ENCODE results near the gene ANKRD11.

The ANKRD11 gene

DNA sequence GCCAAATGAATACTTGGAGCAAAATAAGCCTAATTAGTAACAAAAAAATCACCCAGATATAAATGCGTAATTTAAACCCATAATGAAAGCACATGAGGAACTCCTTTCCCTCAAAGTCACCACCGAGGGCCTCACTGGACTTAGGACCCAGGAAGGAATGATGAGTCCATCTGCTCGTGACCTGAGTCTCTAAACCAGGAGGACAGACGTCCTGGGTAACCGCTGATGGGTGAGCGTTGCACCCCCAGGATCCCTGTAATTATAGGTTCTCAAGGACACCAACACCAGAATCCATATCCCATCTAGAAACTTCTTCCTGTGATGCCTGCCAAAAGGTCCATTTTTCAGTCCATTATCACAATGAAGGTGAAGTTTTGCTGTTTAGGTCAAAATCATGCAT lies 151.5 kb downstream of the ANKRD11 start:
- no peak for DNase-seq (ENCODE audit: low read depth)
- TF ChIP-seq, protein P1, sequence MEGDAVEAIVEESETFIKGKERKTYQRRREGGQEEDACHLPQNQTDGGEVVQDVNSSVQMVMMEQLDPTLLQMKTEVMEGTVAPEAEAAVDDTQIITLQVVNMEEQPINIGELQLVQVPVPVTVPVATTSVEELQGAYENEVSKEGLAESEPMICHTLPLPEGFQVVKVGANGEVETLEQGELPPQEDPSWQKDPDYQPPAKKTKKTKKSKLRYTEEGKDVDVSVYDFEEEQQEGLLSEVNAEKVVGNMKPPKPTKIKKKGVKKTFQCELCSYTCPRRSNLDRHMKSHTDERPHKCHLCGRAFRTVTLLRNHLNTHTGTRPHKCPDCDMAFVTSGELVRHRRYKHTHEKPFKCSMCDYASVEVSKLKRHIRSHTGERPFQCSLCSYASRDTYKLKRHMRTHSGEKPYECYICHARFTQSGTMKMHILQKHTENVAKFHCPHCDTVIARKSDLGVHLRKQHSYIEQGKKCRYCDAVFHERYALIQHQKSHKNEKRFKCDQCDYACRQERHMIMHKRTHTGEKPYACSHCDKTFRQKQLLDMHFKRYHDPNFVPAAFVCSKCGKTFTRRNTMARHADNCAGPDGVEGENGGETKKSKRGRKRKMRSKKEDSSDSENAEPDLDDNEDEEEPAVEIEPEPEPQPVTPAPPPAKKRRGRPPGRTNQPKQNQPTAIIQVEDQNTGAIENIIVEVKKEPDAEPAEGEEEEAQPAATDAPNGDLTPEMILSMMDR (conservative IDR thresholded peaks at IDR 0.05; ENCODE audit: low read depth, low read length) = no peak
- no peak overlapping the region for H3K4me3 ChIP-seq (ENCODE audit: low read depth, low read length)

DNA sequence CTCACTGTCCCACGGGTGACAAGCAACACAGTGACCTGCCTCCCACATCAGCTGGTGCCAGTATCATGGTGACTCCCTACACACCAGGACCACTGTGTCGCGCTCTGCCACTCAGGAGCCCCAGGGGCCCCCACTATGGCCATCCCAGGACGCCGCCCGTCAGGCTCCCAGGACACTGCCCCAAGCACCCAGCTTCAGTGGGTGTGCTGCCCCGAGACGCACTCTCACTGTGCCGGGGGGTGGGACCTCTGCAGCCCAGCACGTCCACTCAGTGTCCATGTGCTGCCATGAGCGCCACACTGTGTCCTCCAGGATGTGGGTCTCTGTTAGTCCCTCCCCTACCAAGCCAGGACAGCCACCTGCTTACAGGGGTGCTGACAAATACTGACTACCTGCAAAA lies 152.4 kb downstream of the ANKRD11 start:
- no peak overlapping the region for H3K4me3 ChIP-seq (ENCODE audit: low read depth, low read length)
- TF ChIP-seq, protein P1 (conservative IDR thresholded peaks at IDR 0.05; ENCODE audit: low read depth, low read length) = no peak
- DNase-seq (ENCODE audit: low read depth) = no peak

- no peak overlapping the region for H3K4me3 ChIP-seq (ENCODE audit: low read depth, low read length)
- no peak for DNase-seq (ENCODE audit: low read depth)
- TF ChIP-seq, protein P1 (conservative IDR thresholded peaks at IDR 0.05; ENCODE audit: low read depth, low read length) = no peak
Observed at GRCh38 chr16:89335803-89336485, 154.4 kb downstream of the ANKRD11 start.

- no peak for DNase-seq (ENCODE audit: low read depth)
- H3K4me3 ChIP-seq (ENCODE audit: low read depth, low read length) = no peak overlapping the region
- TF ChIP-seq, protein P1 (conservative IDR thresholded peaks at IDR 0.05; ENCODE audit: low read depth, low read length) = peak; percentile 33
Observed at GRCh38 chr16:89334988-89335802, 155.2 kb downstream of the ANKRD11 start.

DNA sequence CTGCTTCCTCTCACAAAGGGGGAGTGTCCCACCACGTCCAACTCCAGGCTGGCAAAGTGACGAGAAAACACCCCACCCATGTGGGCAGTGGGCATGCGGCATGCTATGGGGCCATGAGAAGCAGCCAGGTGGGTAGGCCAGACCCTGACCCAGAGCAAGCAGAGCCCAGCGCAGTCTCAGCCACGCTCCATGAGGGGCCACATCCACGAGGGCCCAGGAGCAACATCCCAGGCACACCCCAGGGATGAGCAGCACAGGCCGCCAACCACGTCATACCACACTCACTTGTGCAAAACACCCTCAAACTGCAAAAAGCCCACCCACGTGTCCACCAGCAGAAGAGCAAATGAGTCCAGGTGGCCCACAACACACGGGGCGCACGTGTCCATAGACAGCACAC lies 155.9 kb downstream of the ANKRD11 start:
- DNase-seq (ENCODE audit: low read depth) = no peak
- H3K4me3 ChIP-seq (ENCODE audit: low read depth, low read length) = no peak overlapping the region
- TF ChIP-seq, protein P1 (conservative IDR thresholded peaks at IDR 0.05; ENCODE audit: low read depth, low read length) = no peak

DNA sequence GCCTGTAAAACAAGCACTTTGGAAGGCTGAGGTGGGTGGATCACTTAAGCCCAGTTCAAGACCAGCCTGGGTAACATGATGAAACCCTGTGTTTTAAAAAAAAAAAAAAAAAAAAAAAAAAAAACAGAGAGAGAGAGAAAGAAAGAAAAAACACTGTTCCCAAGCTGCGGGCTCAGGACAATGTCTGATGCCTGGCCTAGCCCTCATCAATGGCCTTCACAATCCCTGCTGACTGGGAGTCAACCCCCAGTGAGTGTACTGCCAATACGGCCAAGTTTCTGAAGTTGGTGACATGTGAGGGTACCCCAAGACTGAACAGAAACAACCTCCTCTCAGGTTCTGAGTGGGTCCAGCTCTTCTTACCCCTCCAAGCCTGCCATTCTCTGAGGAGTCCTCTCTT lies 156.3 kb downstream of the ANKRD11 start:
- H3K4me3 ChIP-seq (ENCODE audit: low read depth, low read length) = no peak overlapping the region
- TF ChIP-seq, protein P1 (conservative IDR thresholded peaks at IDR 0.05; ENCODE audit: low read depth, low read length) = no peak
- no peak for DNase-seq (ENCODE audit: low read depth)

All from choroid plexus epithelial cell (primary cell).